Measurements from ENCODE around the gene EXOC3L4. TPM values are rescaled to one million over a fixed set of nuclear protein-coding genes. Genes with fewer than 3 reads are reported as not detected.

The EXOC3L4 gene
- total and polyA plus RNA-seq, 9 donors, result 0.33 to 1.2 (median 0.85) TPM; not detected in 3

- Histone ChIP-seq H3K4me3 (no peak overlapping the region), H3K27ac (no peak overlapping the region), H3K27me3 (no peaks in the 10 kb centered on the region), H3K4me1 (ENCODE audit: insufficient read depth) (peaks cover 20% of the 10 kb centered on the region), H3K9me3 (no peaks in the 10 kb centered on the region), H3K36me3 (no peaks in the 10 kb centered on the region)
- TF ChIP-seq POLR2A (IDR thresholded peaks at IDR 0.05) (no peak), EP300 (IDR thresholded peaks at IDR 0.05) (no peak), CTCF (IDR thresholded peaks at IDR 0.05) (no peak)
- no peak for DNase-seq
- intact Hi-C loops (cut with DNase I), result loop anchor here in 3 of 4 donors (2.0 to 5.0 kb wide), 3 partner anchors 77 to 185 kb away; no protein-coding TSS in a partner anchor
- WGBS, 3 donors, result 95 to 98% (median 95%) methylated on average over 16 to 23 of the region's 23 CpGs
These were observed 12.9 kb downstream of the EXOC3L4 start for GRCh38 chr14:103107455-103107854.

GRCh38 chr14:103107941-103108748, 13.6 kb downstream of the EXOC3L4 start:
- Histone ChIP-seq H3K9me3 (no peaks in the 10 kb centered on the region), H3K36me3 (no peaks in the 10 kb centered on the region), H3K27ac (no peak overlapping the region), H3K4me3 (no peak overlapping the region), H3K4me1 (ENCODE audit: insufficient read depth) (peaks cover 20% of the 10 kb centered on the region), H3K27me3 (no peaks in the 10 kb centered on the region)
- WGBS, 3 donors, result 90 to 93% (median 91%) methylated on average over 27 to 28 of the region's 28 CpGs
- intact Hi-C loops (cut with DNase I), result loop anchor here in 3 of 4 donors (2.0 to 5.0 kb wide), 4 partner anchors 77 to 187 kb away; no protein-coding TSS in a partner anchor
- no peak for TF ChIP-seq POLR2A (IDR thresholded peaks at IDR 0.05)
- no peak for TF ChIP-seq EP300 (IDR thresholded peaks at IDR 0.05)
- no peak for TF ChIP-seq CTCF (IDR thresholded peaks at IDR 0.05)
- DNase-seq, result no peak

GRCh38 chr14:103108749-103109207, 14.3 kb downstream of the EXOC3L4 start:
- TF ChIP-seq POLR2A (IDR thresholded peaks at IDR 0.05) (no peak), EP300 (IDR thresholded peaks at IDR 0.05) (no peak), CTCF (IDR thresholded peaks at IDR 0.05) (no peak)
- Histone ChIP-seq H3K9me3 (no peaks in the 10 kb centered on the region), H3K27me3 (no peaks in the 10 kb centered on the region), H3K27ac (no peak overlapping the region), H3K36me3 (no peaks in the 10 kb centered on the region), H3K4me3 (no peak overlapping the region), H3K4me1 (ENCODE audit: insufficient read depth) (peaks cover 18% of the 10 kb centered on the region)
- 45 to 58% (median 46%) methylated on average over 7 to 9 of the region's 9 CpGs for WGBS, 3 donors
- intact Hi-C loops (cut with DNase I), result loop anchor here in 3 of 4 donors (2.0 to 5.0 kb wide), 3 partner anchors 79 to 186 kb away; no protein-coding TSS in a partner anchor
- DNase-seq, result no peak

DNA sequence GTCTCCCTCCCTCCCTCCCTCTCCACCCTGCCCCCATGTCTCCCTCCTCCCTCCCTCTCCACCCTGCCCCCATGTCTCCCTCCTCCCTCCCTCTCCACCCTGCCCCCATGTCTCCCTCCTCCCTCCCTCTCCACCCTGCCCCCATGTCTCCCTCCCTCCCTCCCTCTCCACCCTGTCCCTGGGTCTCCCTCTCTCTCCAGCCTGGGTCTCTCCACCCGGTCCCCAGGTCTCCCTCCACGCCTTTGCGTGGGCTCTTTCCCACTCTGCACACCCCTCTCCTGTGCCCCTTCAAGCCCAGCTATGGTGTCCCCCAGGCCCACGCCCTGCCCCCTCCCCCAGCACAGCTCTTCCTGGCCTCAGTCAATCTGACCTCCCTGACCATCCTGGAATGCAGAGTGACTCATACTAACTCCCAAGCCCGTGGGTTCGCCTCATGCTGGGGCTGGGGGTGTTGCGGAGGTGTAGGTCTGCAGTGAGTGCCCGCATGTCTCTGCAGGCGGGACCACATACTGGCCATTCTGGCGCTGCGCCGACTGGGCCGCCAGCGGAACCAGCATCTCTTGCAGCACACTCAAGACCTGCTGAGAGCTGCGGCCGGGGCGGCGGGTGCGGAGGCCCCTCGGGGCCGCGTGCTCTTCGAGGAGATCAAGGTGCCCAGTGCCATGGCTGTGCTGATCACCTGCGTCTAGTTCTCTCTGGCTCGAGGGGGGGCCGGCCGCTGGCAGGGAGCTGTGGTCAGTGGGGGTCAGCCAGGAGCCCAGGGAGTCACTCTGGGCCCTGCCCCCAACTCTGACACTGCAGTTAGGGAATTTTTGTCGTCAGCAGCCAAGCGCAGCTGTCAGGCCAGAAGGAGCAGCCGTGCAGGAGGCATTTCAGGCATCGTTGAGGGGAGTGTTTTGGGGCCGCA, 15.3 kb downstream of the EXOC3L4 start:
- no peaks in the 10 kb centered on the region for H3K27me3 ChIP-seq
- peak in 3 of 5 donors; percentile 53 to 65 (median 53) for DNase-seq
- 24 to 44% (median 36%) methylated on average over 32 of the region's 32 CpGs for whole genome bisulfite sequencing, 3 donors
- H3K4me1 ChIP-seq (ENCODE audit: insufficient read depth), result peaks cover 15% of the 10 kb centered on the region
- intact Hi-C loops (cut with DNase I), result loop anchor here in 3 of 4 donors (2.0 to 5.0 kb wide), 3 partner anchors 78 to 185 kb away; no protein-coding TSS in a partner anchor
- H3K9me3 ChIP-seq, result no peaks in the 10 kb centered on the region
- H3K27ac ChIP-seq, result no peak overlapping the region
- H3K36me3 ChIP-seq, result no peaks in the 10 kb centered on the region
- H3K4me3 ChIP-seq, result no peak overlapping the region
- TF ChIP-seq POLR2A (IDR thresholded peaks at IDR 0.05), result no peak
- TF ChIP-seq EP300 (IDR thresholded peaks at IDR 0.05), result no peak
- no peak for TF ChIP-seq CTCF (IDR thresholded peaks at IDR 0.05)

Measured in ovary (tissue), 9 donors.